ENCODE measurements around the gene MRPS12. TPM values are rescaled to one million over a fixed set of nuclear protein-coding genes. Genes with fewer than 3 reads are reported as not detected.

MRPS12 gene
- total RNA-seq, 1 donor from 2014 or later, result 95.3 TPM

DNA sequence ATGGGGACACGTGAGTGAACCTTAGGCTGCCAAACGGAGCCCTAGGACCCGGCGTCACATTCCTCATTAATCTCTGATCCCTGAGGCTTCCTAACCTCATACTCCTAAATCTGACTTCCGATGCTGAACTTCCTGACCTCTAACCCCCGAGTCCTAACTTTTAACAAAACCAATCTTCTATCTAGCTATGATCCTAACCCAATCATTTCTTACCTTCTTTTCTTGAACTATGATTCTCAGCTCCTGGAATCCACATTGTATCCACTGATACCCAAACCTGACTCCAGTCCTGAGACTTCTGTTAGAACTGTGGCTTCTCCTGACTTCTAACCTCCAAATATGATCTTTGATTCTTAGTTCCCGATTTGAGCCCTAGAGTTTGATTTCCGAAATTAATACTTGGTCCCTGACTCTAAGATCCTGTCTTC is 30.5 kb upstream of the MRPS12 start:
- Mint-ChIP-seq H3K36me3 (ENCODE audit: low read depth) (peaks cover 30% of the 10 kb centered on the region), H3K9me3 (no peaks in the 10 kb centered on the region), H3K27ac (peak overlapping the region; percentile 79), H3K27me3 (ENCODE audit: low read depth) (no peaks in the 10 kb centered on the region), H3K4me3 (ENCODE audit: low read depth) (peak overlapping the region; percentile 89), H3K4me1 (ENCODE audit: low read depth) (peaks cover 15% of the 10 kb centered on the region)
- intact Hi-C loops (cut with micrococcal nuclease), result no loop called here
- DNase-seq (ENCODE audit: low spot score), result no peak

DNA sequence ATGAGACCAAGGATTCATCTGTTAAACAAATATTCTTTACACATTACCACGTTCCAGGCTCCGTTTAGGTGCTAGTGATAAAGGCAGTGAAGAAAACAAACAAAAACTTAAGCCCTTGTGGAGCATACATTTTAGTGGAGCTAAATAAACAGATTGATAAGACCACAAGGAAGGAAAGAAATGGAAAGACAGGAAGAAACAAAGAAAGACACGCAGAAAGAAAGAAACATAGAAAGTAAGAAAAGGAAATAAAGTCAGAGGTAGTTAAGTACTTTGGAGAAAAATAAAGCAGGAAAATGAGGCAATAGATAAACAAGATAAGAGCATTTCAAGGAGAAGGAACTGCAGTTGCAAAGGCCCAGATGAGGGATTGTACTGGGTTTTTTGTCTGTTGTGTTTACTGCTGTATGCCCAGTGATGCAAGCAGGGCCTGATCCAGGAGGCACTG is 30.0 kb upstream of the MRPS12 start:
- H3K36me3 Mint-ChIP-seq (ENCODE audit: low read depth), result peaks cover 33% of the 10 kb centered on the region
- no peaks in the 10 kb centered on the region for H3K27me3 Mint-ChIP-seq (ENCODE audit: low read depth)
- peaks cover 15% of the 10 kb centered on the region for H3K4me1 Mint-ChIP-seq (ENCODE audit: low read depth)
- peak overlapping the region; percentile 89 for H3K4me3 Mint-ChIP-seq (ENCODE audit: low read depth)
- peak overlapping the region; percentile 63 for H3K27ac Mint-ChIP-seq
- no peak for DNase-seq (ENCODE audit: low spot score)
- intact Hi-C loops (cut with micrococcal nuclease), result no loop called here
- H3K9me3 Mint-ChIP-seq, result no peaks in the 10 kb centered on the region

DNA sequence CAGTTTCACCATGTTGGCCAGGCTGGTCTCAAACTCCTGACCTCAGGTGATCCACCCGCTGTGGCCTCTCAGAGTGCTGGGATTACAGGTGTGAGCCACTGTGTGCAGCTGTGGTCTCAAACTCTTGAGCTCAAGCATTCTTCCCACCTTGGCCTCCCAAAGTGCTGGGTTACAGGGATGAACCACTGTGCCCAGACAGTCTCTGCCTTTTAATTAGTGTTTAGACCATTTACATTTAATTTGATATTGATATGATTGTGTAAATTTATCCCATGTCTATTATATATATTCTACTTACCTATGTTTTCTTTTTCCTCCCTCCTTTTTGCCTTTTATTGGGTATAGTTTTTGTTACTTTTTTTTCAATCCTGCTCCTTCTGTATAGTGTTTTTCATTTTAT is 29.1 kb upstream of the MRPS12 start:
- Mint-ChIP-seq H3K9me3 (no peaks in the 10 kb centered on the region), H3K36me3 (ENCODE audit: low read depth) (peaks cover 40% of the 10 kb centered on the region), H3K4me3 (ENCODE audit: low read depth) (peak overlapping the region; percentile 65), H3K27me3 (ENCODE audit: low read depth) (no peaks in the 10 kb centered on the region), H3K27ac (no peak overlapping the region), H3K4me1 (ENCODE audit: low read depth) (peaks cover 15% of the 10 kb centered on the region)
- DNase-seq (ENCODE audit: low spot score), result no peak
- intact Hi-C loops (cut with micrococcal nuclease), result no loop called here

DNA sequence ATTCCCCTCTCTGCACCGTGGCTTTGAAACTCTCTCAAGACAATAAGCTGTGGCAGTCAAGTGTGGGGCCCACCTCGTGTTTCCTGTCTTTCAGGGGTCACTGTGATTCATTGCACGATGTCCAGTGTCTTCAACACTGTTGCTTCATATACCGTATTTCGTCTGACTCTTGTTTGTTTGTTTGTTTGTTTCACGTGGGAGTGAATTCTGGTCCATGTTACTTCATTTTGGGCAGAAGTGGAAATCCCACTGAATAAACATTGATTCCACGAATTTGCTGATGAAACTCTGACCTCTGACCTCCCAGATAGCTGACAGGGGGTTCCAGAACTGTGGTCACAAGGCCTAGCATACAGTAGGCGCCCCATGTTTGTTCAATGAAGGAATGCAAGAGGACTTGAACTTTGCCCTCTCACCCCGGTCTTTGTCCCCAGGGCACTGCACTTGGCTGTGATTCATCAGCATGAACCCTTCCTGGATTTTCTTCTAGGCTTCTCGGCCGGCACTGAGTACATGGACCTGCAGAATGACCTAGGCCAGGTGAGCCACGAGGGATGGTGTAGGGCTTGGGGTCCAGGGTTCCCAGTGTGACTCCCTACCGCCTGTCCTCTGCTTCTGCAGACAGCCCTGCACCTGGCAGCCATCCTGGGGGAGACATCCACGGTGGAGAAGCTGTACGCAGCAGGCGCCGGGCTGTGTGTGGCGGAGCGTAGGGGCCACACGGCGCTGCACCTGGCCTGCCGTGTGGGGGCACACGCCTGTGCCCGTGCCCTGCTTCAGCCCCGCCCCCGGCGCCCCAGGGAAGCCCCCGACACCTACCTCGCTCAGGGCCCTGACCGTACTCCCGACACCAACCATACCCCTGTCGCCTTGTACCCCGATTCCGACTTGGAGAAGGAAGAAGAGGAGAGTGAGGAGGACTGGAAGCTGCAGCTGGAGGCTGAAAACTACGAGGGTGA is 25.9 kb upstream of the MRPS12 start:
- Mint-ChIP-seq H3K9me3 (no peaks in the 10 kb centered on the region), H3K27ac (peak overlapping the region; percentile 2), H3K27me3 (ENCODE audit: low read depth) (no peaks in the 10 kb centered on the region), H3K4me3 (ENCODE audit: low read depth) (no peak overlapping the region), H3K4me1 (ENCODE audit: low read depth) (peaks cover 9% of the 10 kb centered on the region), H3K36me3 (ENCODE audit: low read depth) (peaks cover 64% of the 10 kb centered on the region)
- intact Hi-C loops (cut with micrococcal nuclease), result no loop called here
- no peak for DNase-seq (ENCODE audit: low spot score)

DNA sequence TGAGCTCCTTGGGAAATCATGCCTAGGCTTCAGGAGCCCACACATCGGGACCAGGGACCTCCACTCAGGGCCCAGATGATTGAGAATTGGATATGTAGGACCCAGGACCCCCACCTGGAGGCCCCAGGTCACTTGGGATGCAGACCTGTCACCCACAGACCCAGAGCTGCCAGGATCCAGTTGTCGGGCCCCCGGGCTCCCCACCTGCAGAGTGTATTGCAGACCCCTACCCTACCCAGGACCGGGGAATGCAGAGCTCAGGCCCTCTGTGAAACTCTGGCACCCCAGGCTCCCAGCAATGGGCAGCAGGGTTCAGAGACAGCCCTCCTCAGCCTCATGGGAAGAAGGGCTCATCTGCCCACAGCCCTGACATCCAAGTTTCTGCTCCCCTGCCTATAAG is 25.1 kb upstream of the MRPS12 start:
- no peak for DNase-seq (ENCODE audit: low spot score)
- intact Hi-C loops (cut with micrococcal nuclease), result no loop called here
- Mint-ChIP-seq H3K9me3 (no peaks in the 10 kb centered on the region), H3K27ac (no peak overlapping the region), H3K4me1 (ENCODE audit: low read depth) (peaks cover 9% of the 10 kb centered on the region), H3K36me3 (ENCODE audit: low read depth) (peaks cover 63% of the 10 kb centered on the region), H3K4me3 (ENCODE audit: low read depth) (no peak overlapping the region), H3K27me3 (ENCODE audit: low read depth) (no peaks in the 10 kb centered on the region)

DNA sequence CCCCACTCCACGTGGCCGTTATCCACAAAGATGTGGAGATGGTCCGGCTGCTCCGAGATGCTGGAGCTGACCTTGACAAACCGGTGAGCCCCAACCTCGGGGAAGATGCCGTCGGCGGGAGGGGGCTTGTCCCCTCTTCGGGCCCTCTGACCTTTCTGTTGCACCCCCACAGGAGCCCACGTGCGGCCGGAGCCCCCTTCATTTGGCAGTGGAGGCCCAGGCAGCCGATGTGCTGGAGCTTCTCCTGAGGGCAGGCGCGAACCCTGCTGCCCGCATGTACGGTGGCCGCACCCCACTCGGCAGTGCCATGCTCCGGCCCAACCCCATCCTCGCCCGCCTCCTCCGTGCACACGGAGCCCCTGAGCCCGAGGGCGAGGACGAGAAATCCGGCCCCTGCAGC is 23.5 kb upstream of the MRPS12 start:
- no peaks in the 10 kb centered on the region for H3K9me3 Mint-ChIP-seq
- peaks cover 6% of the 10 kb centered on the region for H3K4me1 Mint-ChIP-seq (ENCODE audit: low read depth)
- H3K36me3 Mint-ChIP-seq (ENCODE audit: low read depth), result peaks cover 50% of the 10 kb centered on the region
- H3K27me3 Mint-ChIP-seq (ENCODE audit: low read depth), result no peaks in the 10 kb centered on the region
- intact Hi-C loops (cut with micrococcal nuclease), result no loop called here
- no peak overlapping the region for H3K27ac Mint-ChIP-seq
- DNase-seq (ENCODE audit: low spot score), result no peak
- H3K4me3 Mint-ChIP-seq (ENCODE audit: low read depth), result no peak overlapping the region

DNA sequence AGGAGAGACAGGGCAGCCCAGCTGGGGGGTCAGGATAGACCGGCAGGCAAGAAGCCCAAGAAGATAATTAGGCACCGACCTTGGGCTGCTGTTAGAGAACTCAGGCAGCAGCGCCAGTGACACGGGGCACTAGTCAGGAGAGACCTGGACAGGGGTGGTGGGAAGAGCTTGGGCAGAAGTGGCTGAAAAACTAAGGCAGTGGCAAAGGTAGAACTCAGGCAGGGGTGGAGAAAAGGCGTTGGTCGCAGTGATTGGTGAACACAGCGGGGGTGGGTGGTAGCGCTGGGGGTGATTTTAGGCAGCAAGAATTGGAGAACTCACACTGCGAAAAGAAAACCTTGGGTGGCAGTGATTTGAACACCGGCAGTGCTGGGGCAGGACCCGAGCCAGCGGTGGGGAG is 23.1 kb upstream of the MRPS12 start:
- H3K36me3 Mint-ChIP-seq (ENCODE audit: low read depth), result peaks cover 50% of the 10 kb centered on the region
- no peak for DNase-seq (ENCODE audit: low spot score)
- H3K27ac Mint-ChIP-seq, result no peak overlapping the region
- no peaks in the 10 kb centered on the region for H3K27me3 Mint-ChIP-seq (ENCODE audit: low read depth)
- no peaks in the 10 kb centered on the region for H3K9me3 Mint-ChIP-seq
- no peak overlapping the region for H3K4me3 Mint-ChIP-seq (ENCODE audit: low read depth)
- peaks cover 10% of the 10 kb centered on the region for H3K4me1 Mint-ChIP-seq (ENCODE audit: low read depth)
- intact Hi-C loops (cut with micrococcal nuclease), result no loop called here

DNA sequence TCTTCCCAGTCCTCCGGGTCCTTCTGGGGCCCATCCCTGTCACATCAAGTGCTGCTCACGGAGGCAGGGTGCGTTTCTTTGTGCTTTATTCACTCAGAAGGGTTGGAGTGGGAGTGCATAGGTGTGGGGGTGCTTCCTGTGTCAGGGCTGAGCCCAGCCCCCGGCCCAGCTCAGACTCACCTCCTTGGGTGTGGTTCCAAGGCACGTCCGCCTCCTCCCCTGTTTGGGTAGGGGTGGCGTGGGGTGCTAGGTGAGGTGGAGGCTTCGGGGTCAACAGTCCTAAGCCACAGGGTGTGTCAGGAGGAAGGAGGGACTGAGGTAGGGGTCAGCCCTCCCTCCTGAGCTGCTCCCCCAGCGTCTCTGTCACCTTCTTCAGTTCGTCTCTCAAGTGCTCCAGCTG is 21.8 kb upstream of the MRPS12 start:
- Mint-ChIP-seq H3K4me1 (ENCODE audit: low read depth) (peaks cover 15% of the 10 kb centered on the region), H3K36me3 (ENCODE audit: low read depth) (peaks cover 45% of the 10 kb centered on the region), H3K27me3 (ENCODE audit: low read depth) (no peaks in the 10 kb centered on the region), H3K4me3 (ENCODE audit: low read depth) (no peak overlapping the region), H3K27ac (peak overlapping the region; percentile 46), H3K9me3 (no peaks in the 10 kb centered on the region)
- intact Hi-C loops (cut with micrococcal nuclease), result no loop called here
- no peak for DNase-seq (ENCODE audit: low spot score)

DNA sequence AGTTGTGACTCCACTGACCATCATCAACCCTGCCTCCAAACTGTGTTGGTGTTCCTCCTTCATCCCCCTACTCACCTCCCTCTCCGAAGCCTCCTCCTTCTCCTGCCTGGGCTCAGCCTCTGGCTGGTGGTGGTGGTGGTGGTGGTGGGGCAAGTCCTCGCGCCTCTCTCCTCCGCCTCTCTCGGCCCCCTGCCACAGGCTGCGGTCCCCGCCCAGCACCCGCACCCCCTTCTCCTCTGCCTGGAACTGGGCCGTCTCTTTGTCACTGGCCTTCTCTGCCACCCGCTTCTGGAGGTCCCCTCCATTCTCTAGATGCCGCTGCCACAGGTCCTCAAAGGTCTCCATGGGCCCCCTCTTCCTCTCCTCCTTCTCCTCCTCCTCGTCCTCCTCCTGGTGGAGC is 20.3 kb upstream of the MRPS12 start:
- no peaks in the 10 kb centered on the region for H3K27me3 Mint-ChIP-seq (ENCODE audit: low read depth)
- DNase-seq (ENCODE audit: low spot score), result no peak
- H3K36me3 Mint-ChIP-seq (ENCODE audit: low read depth), result peaks cover 31% of the 10 kb centered on the region
- H3K4me3 Mint-ChIP-seq (ENCODE audit: low read depth), result no peak overlapping the region
- intact Hi-C loops (cut with micrococcal nuclease), result no loop called here
- H3K4me1 Mint-ChIP-seq (ENCODE audit: low read depth), result peaks cover 13% of the 10 kb centered on the region
- H3K27ac Mint-ChIP-seq, result no peak overlapping the region
- no peaks in the 10 kb centered on the region for H3K9me3 Mint-ChIP-seq

DNA sequence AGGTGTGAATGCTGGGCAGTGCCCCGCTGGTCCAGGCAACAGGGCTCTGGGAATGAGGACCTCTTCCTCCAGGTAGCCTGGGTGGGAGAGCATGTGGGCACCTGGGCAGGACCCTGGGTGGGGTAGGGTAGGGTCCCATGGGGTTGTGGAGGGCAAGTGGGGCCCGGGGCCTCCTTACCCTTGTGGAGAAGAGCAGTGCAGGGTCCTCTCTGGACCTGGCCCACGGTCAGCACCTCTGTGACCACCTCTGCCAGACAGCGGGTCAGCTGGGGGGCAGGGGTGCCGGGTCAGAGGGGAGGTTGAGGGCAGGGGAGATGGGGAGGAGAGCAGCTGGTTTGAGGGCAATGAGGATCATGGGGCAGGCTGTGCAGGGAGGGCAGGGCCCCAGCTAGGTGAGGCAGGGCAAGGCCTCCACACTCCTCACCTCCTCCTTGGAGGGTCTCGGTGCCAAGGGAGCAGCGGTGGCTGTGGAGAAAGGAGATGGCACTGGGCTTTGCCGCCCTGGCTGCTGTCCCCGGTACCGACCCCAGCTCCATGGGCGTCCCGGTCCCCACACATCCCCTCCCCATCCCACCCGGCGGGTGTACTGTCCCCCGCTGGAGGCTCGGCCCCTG is 19.2 kb upstream of the MRPS12 start:
- peaks cover 26% of the 10 kb centered on the region for H3K36me3 Mint-ChIP-seq (ENCODE audit: low read depth)
- no peaks in the 10 kb centered on the region for H3K27me3 Mint-ChIP-seq (ENCODE audit: low read depth)
- intact Hi-C loops (cut with micrococcal nuclease), result no loop called here
- H3K4me3 Mint-ChIP-seq (ENCODE audit: low read depth), result no peak overlapping the region
- no peak overlapping the region for H3K27ac Mint-ChIP-seq
- DNase-seq (ENCODE audit: low spot score), result no peak
- no peaks in the 10 kb centered on the region for H3K9me3 Mint-ChIP-seq
- H3K4me1 Mint-ChIP-seq (ENCODE audit: low read depth), result peaks cover 13% of the 10 kb centered on the region

DNA sequence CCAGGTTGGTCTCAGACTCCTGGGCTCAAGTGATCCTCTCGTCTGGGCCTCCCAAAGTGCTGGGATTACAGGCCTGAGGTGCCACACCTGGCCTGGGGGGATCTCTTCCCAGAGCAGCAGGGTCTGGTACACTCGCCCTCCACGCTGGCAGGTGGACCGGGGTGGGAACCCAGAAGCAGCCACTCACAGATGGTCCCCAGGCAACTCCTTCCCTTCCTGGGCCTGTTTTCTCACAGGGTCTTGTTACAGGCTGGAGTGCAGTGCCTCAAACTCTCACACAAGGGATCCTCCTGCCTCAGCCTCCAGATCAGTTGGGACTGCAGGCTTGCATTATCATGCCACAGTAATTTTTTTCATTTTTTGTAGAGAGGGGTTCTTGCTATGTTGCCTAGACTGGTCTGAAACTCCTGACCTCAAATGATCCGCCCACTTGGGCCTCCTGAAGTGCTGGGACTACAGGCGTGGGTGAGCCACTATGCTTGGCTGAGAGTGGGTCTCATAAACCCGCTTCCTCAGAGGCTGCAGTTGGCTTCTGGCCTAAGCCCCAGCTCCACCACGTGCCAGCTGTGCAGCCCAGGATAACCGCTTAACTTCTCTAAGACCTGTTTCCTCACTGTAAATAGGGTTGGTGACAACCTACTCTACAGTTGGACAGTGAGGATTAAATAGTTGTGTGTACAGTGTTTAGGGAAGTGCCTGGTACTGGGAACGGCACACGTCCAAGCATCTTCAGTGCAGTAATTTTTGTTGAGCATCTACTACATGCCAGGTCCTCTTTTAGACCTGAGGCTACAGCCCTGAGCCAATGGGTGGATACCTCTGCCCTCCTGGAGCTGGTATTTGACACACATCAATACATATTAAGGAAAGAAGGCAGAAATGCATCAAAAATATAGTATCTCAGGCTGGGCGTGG is 17.9 kb upstream of the MRPS12 start:
- intact Hi-C loops (cut with micrococcal nuclease), result no loop called here
- no peak overlapping the region for H3K4me3 Mint-ChIP-seq (ENCODE audit: low read depth)
- peak overlapping the region; percentile 40 for H3K27ac Mint-ChIP-seq
- DNase-seq (ENCODE audit: low spot score), result no peak
- H3K9me3 Mint-ChIP-seq, result no peaks in the 10 kb centered on the region
- peaks cover 13% of the 10 kb centered on the region for H3K4me1 Mint-ChIP-seq (ENCODE audit: low read depth)
- no peaks in the 10 kb centered on the region for H3K27me3 Mint-ChIP-seq (ENCODE audit: low read depth)
- peaks cover 12% of the 10 kb centered on the region for H3K36me3 Mint-ChIP-seq (ENCODE audit: low read depth)

DNA sequence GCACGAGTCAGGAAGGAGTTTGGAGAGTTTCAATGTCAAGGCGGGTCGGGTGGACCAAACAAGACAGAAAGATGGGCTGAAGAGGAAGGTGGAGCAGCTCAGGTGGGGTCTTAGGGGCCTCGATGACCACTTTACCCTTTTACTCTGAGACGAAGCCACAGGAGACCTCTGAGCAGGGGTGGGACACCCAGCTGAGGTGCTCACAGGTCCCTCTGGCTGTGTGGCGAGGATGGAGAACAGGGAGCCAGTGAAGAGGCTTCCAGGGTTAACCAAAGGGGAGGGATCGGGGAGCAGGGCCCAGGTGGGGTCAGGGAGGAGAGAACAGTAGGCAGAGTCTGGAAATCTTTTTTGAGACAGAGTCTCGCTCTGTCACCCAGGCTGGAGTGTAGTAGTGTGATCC is 16.8 kb upstream of the MRPS12 start:
- no peak overlapping the region for H3K27ac Mint-ChIP-seq
- H3K36me3 Mint-ChIP-seq (ENCODE audit: low read depth), result peaks cover 4% of the 10 kb centered on the region
- intact Hi-C loops (cut with micrococcal nuclease), result no loop called here
- no peak for DNase-seq (ENCODE audit: low spot score)
- H3K4me3 Mint-ChIP-seq (ENCODE audit: low read depth), result no peak overlapping the region
- H3K27me3 Mint-ChIP-seq (ENCODE audit: low read depth), result no peaks in the 10 kb centered on the region
- no peaks in the 10 kb centered on the region for H3K9me3 Mint-ChIP-seq
- peaks cover 11% of the 10 kb centered on the region for H3K4me1 Mint-ChIP-seq (ENCODE audit: low read depth)

Data from activated T-helper 2 cell treated with anti-CD3 and anti-CD28 coated beads, Interferon-gamma antibody, Interleukin-2, Interleukin-4, amounts not matched to agents 10 μg/mL and 5 μg/mL and 100 μg/mL, durations not matched to agents 14 hours and 24 hours and 36 hours (primary cell).